ENCODE results near the gene LRRN2.

The LRRN2 gene

GRCh38 chr1:204663644-204664383 is 21.7 kb downstream of the LRRN2 start:
- H3K27ac ChIP-seq, result no peak overlapping the region
- no peaks in the 10 kb centered on the region for H3K9me3 ChIP-seq
- H3K27me3 ChIP-seq, result peaks cover 29% of the 10 kb centered on the region
- H3K36me3 ChIP-seq, result no peaks in the 10 kb centered on the region
- H3K4me3 ChIP-seq (ENCODE audit: low read depth in 1 of 2, low read length in 1 of 2), result no peak overlapping the region
- TF ChIP-seq CTCF (IDR thresholded peaks at IDR 0.05), result no peak
- no peaks in the 10 kb centered on the region for H3K4me1 ChIP-seq (ENCODE audit: control insufficient read depth in 1 of 2, insufficient read depth in 1 of 2, low read depth in 1 of 2, low read length in 1 of 2)

GRCh38 chr1:204662530-204662929 is 23.0 kb downstream of the LRRN2 start:
- TF ChIP-seq CTCF (IDR thresholded peaks at IDR 0.05), result no peak
- no peaks in the 10 kb centered on the region for H3K36me3 ChIP-seq
- no peak overlapping the region for H3K27ac ChIP-seq
- H3K27me3 ChIP-seq, result peaks cover 29% of the 10 kb centered on the region
- no peak overlapping the region for H3K4me3 ChIP-seq (ENCODE audit: low read depth in 1 of 2, low read length in 1 of 2)
- H3K4me1 ChIP-seq (ENCODE audit: control insufficient read depth in 1 of 2, insufficient read depth in 1 of 2, low read depth in 1 of 2, low read length in 1 of 2), result no peaks in the 10 kb centered on the region
- no peaks in the 10 kb centered on the region for H3K9me3 ChIP-seq

DNA sequence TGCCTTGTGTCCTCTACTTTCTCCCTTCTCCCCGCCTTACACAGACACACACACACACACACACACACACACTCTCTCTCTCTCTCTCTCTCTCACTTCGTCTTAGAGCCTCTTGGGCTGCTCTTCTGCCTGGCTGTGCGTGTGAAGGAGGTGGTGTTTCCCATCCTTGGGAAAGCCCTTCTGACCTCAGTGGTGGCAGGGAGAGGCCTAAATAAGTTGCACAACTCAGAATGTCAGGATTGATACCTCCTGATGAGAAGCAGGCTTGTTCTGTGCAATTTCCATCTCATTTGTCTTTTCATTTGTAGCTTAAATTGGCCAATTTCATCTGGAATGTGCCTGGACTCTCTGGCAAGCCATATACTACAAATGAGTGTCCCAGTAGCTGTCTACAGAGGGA is 25.0 kb downstream of the LRRN2 start:
- H3K4me3 ChIP-seq (ENCODE audit: low read depth in 1 of 2, low read length in 1 of 2), result no peak overlapping the region
- TF ChIP-seq CTCF (IDR thresholded peaks at IDR 0.05), result no peak
- peaks cover 29% of the 10 kb centered on the region for H3K27me3 ChIP-seq
- H3K36me3 ChIP-seq, result no peaks in the 10 kb centered on the region
- H3K27ac ChIP-seq, result no peak overlapping the region
- H3K9me3 ChIP-seq, result no peaks in the 10 kb centered on the region
- no peaks in the 10 kb centered on the region for H3K4me1 ChIP-seq (ENCODE audit: control insufficient read depth in 1 of 2, insufficient read depth in 1 of 2, low read depth in 1 of 2, low read length in 1 of 2)

GRCh38 chr1:204659056-204659455 is 26.5 kb downstream of the LRRN2 start:
- Histone ChIP-seq H3K27ac (no peak overlapping the region), H3K27me3 (peaks cover 24% of the 10 kb centered on the region), H3K4me1 (ENCODE audit: control insufficient read depth in 1 of 2, insufficient read depth in 1 of 2, low read depth in 1 of 2, low read length in 1 of 2) (no peaks in the 10 kb centered on the region), H3K4me3 (ENCODE audit: low read depth in 1 of 2, low read length in 1 of 2) (no peak overlapping the region), H3K9me3 (no peaks in the 10 kb centered on the region), H3K36me3 (no peaks in the 10 kb centered on the region)
- no peak for TF ChIP-seq CTCF (IDR thresholded peaks at IDR 0.05)

- no peaks in the 10 kb centered on the region for H3K9me3 ChIP-seq
- H3K4me1 ChIP-seq (ENCODE audit: control insufficient read depth in 1 of 2, insufficient read depth in 1 of 2, low read depth in 1 of 2, low read length in 1 of 2), result no peaks in the 10 kb centered on the region
- peaks cover 22% of the 10 kb centered on the region for H3K27me3 ChIP-seq
- no peak overlapping the region for H3K4me3 ChIP-seq (ENCODE audit: low read depth in 1 of 2, low read length in 1 of 2)
- no peak for TF ChIP-seq CTCF (IDR thresholded peaks at IDR 0.05)
- no peaks in the 10 kb centered on the region for H3K36me3 ChIP-seq
- H3K27ac ChIP-seq, result no peak overlapping the region
These were observed 27.2 kb downstream of the LRRN2 start for GRCh38 chr1:204658295-204658694.
